ENCODE results near the gene IL22RA1. TPM values are rescaled to one million over a fixed set of nuclear protein-coding genes. Genes with fewer than 3 reads are reported as not detected.
A peak's percentile ranks its signal among the peaks of the same experiment; 100 is the strongest.

Gene IL22RA1
- total and polyA plus RNA-seq, 9 of the 15 experiments (the other 6 are each of a cell fraction or from before 2014, with no cell fraction given): not detected

- Histone ChIP-seq H2AFZ (ENCODE audit: low read depth, low read length) (no peak overlapping the region), H3K27ac (ENCODE audit: extremely low read depth, low read depth, low read length) (no peak overlapping the region), H4K20me1 (replicated peaks; ENCODE audit: control insufficient read depth, insufficient read depth, low read length) (0 out of 2 replicates have a peak, but pooled peaks cover 8% of the 10 kb centered on the region), H3K9me3 (replicated peaks; ENCODE audit: control insufficient read depth, insufficient read depth, low read depth, low read length) (no peaks in the 10 kb centered on the region), H3K79me2 (ENCODE audit: control insufficient read depth, insufficient read depth, low read length) (no peaks in the 10 kb centered on the region), H3K27me3 (ENCODE audit: control insufficient read depth in 2 of 2, insufficient read depth in 2 of 2, low read length in 2 of 2) (peaks cover 36 to 68% of the 10 kb centered on the region in 2 experiments; a peak in 4 of 5 replicates), H3K4me2 (ENCODE audit: insufficient read depth, low read length) (no peak overlapping the region), H3K4me1 (replicated peaks in 1 of 2; ENCODE audit: control insufficient read depth in 2 of 2, insufficient read depth in 2 of 2, low read length in 2 of 2) (no peaks in the 10 kb centered on the region; a peak in 1 of 5 replicates), H3K9ac (ENCODE audit: insufficient read depth in 1 of 2, low read depth in 2 of 2, low read length in 2 of 2) (no peak overlapping the region), H3K36me3 (ENCODE audit: control insufficient read depth, insufficient read depth, low read length) (no peaks in the 10 kb centered on the region), H3K4me3 (no peak overlapping the region), H3K9me1 (ENCODE audit: control insufficient read depth, insufficient read depth, low read length) (no peaks in the 10 kb centered on the region)
- FAIRE-seq: peak; percentile 98
- intact Hi-C loops (cut with micrococcal nuclease) (loop anchor here (1.0 to 2.0 kb wide), 3 partner anchors 41 to 322 kb away; partner anchors contain the start of gene MYOM3), in situ Hi-C loops (cut with MboI) (no loop called here)
- peak; percentile 86 to 92 (median 90) for DNase-seq (ENCODE audit: extremely low read depth in 1 of 4, low spot score in 3 of 4)
- ChIA-PET CTCF (ENCODE audit: low intra/inter-chr PET ratio) (interaction anchor here (0.7 to 2.6 kb wide), 6 partner anchors 41 to 322 kb away, joined by 3 to 16 read pairs (median 6); partner anchors contain the start of gene MYOM3), POLR2A (interaction anchor here (0.7 to 1.0 kb wide), 2 partner anchors 8 to 20 kb away, joined by 3 read pairs; no protein-coding TSS in a partner anchor)
- WGBS (ENCODE audit: insufficient coverage, low coverage, missing lambda C conversion rate): 6% methylated on average over 15 of the region's 15 CpGs
- ATAC-seq: peak; percentile 98
- BruUV-seq (replicated peaks): no TSS peak
- TF ChIP-seq HDAC1 (IDR thresholded peaks at IDR 0.05) (no peak), NR2C1 (IDR thresholded peaks at IDR 0.05) (no peak), NR2C1 (tag; IDR thresholded peaks at IDR 0.05) (no peak), KDM1A (IDR thresholded peaks at IDR 0.05) (no peak), U2AF2 (optimal IDR thresholded peaks at IDR 0.05; ENCODE audit: low read depth, low read length) (no peak), ATF7 (IDR thresholded peaks at IDR 0.05) (peak; percentile 46; the same call in 1 of the 2 replicates), NR2C2 (CRISPR knock-in tag; IDR thresholded peaks at IDR 0.05) (no peak), NR2C2 (tag; IDR thresholded peaks at IDR 0.05) (no peak), PBX2 (CRISPR knock-in tag; IDR thresholded peaks at IDR 0.05; ENCODE audit: low read depth) (no peak), PBX2 (tag; conservative IDR thresholded peaks at IDR 0.05; ENCODE audit: low read depth) (no peak), ZKSCAN1 (IDR thresholded peaks at IDR 0.05; ENCODE audit: low read depth, low read length) (no peak), FOXO4 (CRISPR knock-in tag; IDR thresholded peaks at IDR 0.05) (no peak), CREB5 (CRISPR knock-in tag; IDR thresholded peaks at IDR 0.05) (no peak), ZNF184 (CRISPR knock-in tag; IDR thresholded peaks at IDR 0.05) (no peak), TBP (optimal IDR thresholded peaks at IDR 0.05; ENCODE audit: low read depth, low read length) (no peak), CTCF (IDR thresholded peaks at IDR 0.05 in 2 of 3, conservative IDR thresholded peaks at IDR 0.05 in 1 of 3; ENCODE audit: insufficient read depth in 2 of 3, low read depth in 1 of 3, low read length in 3 of 3) (peak; percentile 97 to 98 (median 97))
These were observed 72.0 kb downstream of the IL22RA1 start for GRCh38 chr1:24070821-24071393.

All from K562 (cell line).